ENCODE data around the gene GRM1. TPM values are rescaled to one million over a fixed set of nuclear protein-coding genes. Genes with fewer than 3 reads are reported as not detected.

GRM1 gene
- total and polyA plus RNA-seq, 2 experiments from 2014 or later = 0.29 to 0.63 TPM

- TF ChIP-seq ZNF114 (CRISPR knock-in tag; IDR thresholded peaks at IDR 0.05) (no peak), ZNF331 (CRISPR knock-in tag; IDR thresholded peaks at IDR 0.05; ENCODE audit: low read depth) (no peak), POLR2AphosphoS5 (IDR thresholded peaks at IDR 0.05; ENCODE audit: low read depth) (no peak), EZH2 (IDR thresholded peaks at IDR 0.05; ENCODE audit: low read depth, unreplicated experiment) (no peak), ZNF462 (CRISPR knock-in tag; IDR thresholded peaks at IDR 0.05) (no peak), JUNB (IDR thresholded peaks at IDR 0.05; ENCODE audit: unreplicated experiment) (no peak), STAT1 (IDR thresholded peaks at IDR 0.05; ENCODE audit: unreplicated experiment) (no peak), CREB1 (CRISPR knock-in tag; IDR thresholded peaks at IDR 0.05; ENCODE audit: low read depth) (no peak), EZH2phosphoT487 (IDR thresholded peaks at IDR 0.05; ENCODE audit: unreplicated experiment) (no peak), CTCF (conservative IDR thresholded peaks at IDR 0.05; ENCODE audit: low read depth in 2 of 2) (no peak), ETS1 (IDR thresholded peaks at IDR 0.05) (no peak), NANOG (IDR thresholded peaks at IDR 0.05; ENCODE audit: borderline replicate concordance) (no peak)
- TF ChIP-seq, protein P1, sequence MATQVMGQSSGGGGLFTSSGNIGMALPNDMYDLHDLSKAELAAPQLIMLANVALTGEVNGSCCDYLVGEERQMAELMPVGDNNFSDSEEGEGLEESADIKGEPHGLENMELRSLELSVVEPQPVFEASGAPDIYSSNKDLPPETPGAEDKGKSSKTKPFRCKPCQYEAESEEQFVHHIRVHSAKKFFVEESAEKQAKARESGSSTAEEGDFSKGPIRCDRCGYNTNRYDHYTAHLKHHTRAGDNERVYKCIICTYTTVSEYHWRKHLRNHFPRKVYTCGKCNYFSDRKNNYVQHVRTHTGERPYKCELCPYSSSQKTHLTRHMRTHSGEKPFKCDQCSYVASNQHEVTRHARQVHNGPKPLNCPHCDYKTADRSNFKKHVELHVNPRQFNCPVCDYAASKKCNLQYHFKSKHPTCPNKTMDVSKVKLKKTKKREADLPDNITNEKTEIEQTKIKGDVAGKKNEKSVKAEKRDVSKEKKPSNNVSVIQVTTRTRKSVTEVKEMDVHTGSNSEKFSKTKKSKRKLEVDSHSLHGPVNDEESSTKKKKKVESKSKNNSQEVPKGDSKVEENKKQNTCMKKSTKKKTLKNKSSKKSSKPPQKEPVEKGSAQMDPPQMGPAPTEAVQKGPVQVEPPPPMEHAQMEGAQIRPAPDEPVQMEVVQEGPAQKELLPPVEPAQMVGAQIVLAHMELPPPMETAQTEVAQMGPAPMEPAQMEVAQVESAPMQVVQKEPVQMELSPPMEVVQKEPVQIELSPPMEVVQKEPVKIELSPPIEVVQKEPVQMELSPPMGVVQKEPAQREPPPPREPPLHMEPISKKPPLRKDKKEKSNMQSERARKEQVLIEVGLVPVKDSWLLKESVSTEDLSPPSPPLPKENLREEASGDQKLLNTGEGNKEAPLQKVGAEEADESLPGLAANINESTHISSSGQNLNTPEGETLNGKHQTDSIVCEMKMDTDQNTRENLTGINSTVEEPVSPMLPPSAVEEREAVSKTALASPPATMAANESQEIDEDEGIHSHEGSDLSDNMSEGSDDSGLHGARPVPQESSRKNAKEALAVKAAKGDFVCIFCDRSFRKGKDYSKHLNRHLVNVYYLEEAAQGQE (IDR thresholded peaks at IDR 0.05; ENCODE audit: unreplicated experiment) = no peak
- Mint-ChIP-seq H3K36me3 (ENCODE audit: low read depth) (peaks cover 15% of the 10 kb centered on the region), H3K9me3 (peaks cover 45% of the 10 kb centered on the region), H3K4me1 (no peaks in the 10 kb centered on the region), H3K27ac (no peak overlapping the region), H3K27me3 (ENCODE audit: insufficient read depth, low read depth, poor library complexity) (peaks cover 2% of the 10 kb centered on the region), H3K4me3 (no peak overlapping the region)
- no peaks in the 10 kb centered on the region for H3F3A ChIP-seq (replicated peaks; ENCODE audit: low read depth)
- H3K4me1 ChIP-seq (ENCODE audit: insufficient read depth) = no peaks in the 10 kb centered on the region
- H3K79me2 ChIP-seq (replicated peaks; ENCODE audit: insufficient read depth) = no peaks in the 10 kb centered on the region
- no peaks in the 10 kb centered on the region for H3K9me2 ChIP-seq (ENCODE audit: insufficient read depth)
- H4K20me1 ChIP-seq (replicated peaks; ENCODE audit: insufficient read depth) = no peaks in the 10 kb centered on the region
- H3K4me2 ChIP-seq = no peak overlapping the region
- no peaks in the 10 kb centered on the region for H3K36me3 ChIP-seq (ENCODE audit: insufficient read depth)
- ATAC-seq (no peak), DNase-seq (ENCODE audit: low spot score) (no peak)
- H3K4me3 ChIP-seq = no peak overlapping the region
- no peaks in the 10 kb centered on the region for H3K27me3 ChIP-seq (ENCODE audit: insufficient read depth)
- H2AFZ ChIP-seq = no peak overlapping the region
- H3K27ac ChIP-seq (ENCODE audit: low read depth) = no peak overlapping the region
These were observed 428.0 kb downstream of the GRM1 start for GRCh38 chr6:146456886-146457285.
